ENCODE data around the gene PAPSS2. TPM values are rescaled to one million over a fixed set of nuclear protein-coding genes. Genes with fewer than 3 reads are reported as not detected.

Gene PAPSS2
- total and polyA plus RNA-seq, 4 donors = 24.3 to 86.5 (median 59.3) TPM

DNA sequence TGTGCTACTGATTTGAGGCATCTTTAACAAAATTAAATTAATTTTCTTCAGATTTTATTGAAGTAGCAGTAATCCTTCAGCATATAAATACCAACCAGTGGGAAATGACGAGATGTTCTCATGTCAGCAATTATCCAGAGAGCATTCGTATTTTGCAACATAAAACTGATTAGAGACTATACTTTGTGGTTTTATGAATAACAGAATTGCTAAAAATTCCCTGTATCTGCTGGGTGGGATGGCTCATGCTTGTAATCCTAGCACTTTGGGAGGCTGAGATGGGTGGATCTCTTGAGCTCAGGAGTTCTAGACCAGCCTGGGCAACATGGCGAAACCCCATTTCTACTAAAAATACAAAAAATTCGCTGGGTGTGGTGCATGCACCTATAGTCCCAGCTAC is 101.5 kb downstream of the PAPSS2 start (continued):
- TF ChIP-seq, protein P1, sequence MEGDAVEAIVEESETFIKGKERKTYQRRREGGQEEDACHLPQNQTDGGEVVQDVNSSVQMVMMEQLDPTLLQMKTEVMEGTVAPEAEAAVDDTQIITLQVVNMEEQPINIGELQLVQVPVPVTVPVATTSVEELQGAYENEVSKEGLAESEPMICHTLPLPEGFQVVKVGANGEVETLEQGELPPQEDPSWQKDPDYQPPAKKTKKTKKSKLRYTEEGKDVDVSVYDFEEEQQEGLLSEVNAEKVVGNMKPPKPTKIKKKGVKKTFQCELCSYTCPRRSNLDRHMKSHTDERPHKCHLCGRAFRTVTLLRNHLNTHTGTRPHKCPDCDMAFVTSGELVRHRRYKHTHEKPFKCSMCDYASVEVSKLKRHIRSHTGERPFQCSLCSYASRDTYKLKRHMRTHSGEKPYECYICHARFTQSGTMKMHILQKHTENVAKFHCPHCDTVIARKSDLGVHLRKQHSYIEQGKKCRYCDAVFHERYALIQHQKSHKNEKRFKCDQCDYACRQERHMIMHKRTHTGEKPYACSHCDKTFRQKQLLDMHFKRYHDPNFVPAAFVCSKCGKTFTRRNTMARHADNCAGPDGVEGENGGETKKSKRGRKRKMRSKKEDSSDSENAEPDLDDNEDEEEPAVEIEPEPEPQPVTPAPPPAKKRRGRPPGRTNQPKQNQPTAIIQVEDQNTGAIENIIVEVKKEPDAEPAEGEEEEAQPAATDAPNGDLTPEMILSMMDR (IDR thresholded peaks at IDR 0.05; ENCODE audit: low read depth, low read length, missing input control) = no peak
- TF ChIP-seq JUND (IDR thresholded peaks at IDR 0.05) (no peak), EGR1 (IDR thresholded peaks at IDR 0.05; ENCODE audit: low read depth in 2 of 2) (no peak), NR2F2 (IDR thresholded peaks at IDR 0.05) (no peak)
- TF ChIP-seq, protein P2, sequence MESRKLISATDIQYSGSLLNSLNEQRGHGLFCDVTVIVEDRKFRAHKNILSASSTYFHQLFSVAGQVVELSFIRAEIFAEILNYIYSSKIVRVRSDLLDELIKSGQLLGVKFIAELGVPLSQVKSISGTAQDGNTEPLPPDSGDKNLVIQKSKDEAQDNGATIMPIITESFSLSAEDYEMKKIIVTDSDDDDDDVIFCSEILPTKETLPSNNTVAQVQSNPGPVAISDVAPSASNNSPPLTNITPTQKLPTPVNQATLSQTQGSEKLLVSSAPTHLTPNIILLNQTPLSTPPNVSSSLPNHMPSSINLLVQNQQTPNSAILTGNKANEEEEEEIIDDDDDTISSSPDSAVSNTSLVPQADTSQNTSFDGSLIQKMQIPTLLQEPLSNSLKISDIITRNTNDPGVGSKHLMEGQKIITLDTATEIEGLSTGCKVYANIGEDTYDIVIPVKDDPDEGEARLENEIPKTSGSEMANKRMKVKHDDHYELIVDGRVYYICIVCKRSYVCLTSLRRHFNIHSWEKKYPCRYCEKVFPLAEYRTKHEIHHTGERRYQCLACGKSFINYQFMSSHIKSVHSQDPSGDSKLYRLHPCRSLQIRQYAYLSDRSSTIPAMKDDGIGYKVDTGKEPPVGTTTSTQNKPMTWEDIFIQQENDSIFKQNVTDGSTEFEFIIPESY (IDR thresholded peaks at IDR 0.05) = no peak

DNA sequence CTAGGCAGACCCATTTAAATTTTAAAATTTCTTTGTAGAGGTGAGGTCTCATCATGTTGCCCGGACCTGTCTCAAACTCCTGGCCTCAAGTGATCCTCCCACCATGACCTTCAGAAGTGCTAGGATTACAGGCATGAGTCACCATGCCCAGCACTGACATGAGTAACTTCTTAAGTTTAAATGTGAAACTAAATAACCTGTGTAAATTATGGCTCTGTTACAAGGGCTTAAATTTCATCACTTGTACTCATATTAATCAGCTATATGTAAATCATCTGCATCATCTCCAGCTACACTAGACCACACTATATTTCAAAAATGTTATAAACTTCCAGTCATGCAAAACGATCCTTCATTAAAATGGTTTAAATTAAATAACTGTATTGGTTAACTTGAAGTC is 102.2 kb downstream of the PAPSS2 start:
- Histone ChIP-seq H3K9ac (ENCODE audit: low read depth in 1 of 2, low read length in 2 of 2) (no peak overlapping the region), H3K27me3 (ENCODE audit: control insufficient read depth in 4 of 4, insufficient read depth in 4 of 4, low read length in 3 of 4) (no peaks in the 10 kb centered on the region), H3K4me3 (ENCODE audit: low read depth in 1 of 3, low read length in 3 of 3) (no peak overlapping the region), H3K27ac (ENCODE audit: low read depth in 1 of 2, low read length in 2 of 2) (no peak overlapping the region), H3K36me3 (ENCODE audit: control insufficient read depth in 4 of 4, insufficient read depth in 3 of 4, low read depth in 1 of 4, low read length in 3 of 4) (peaks cover 0 to 10% (median 0%) of the 10 kb centered on the region in 4 donors), H3K9me3 (ENCODE audit: control insufficient read depth in 4 of 4, low read length in 3 of 4) (no peaks in the 10 kb centered on the region), H3K4me1 (ENCODE audit: control insufficient read depth in 4 of 4, insufficient read depth in 4 of 4, low read length in 3 of 4) (peaks cover 0 to 2% (median 0%) of the 10 kb centered on the region in 4 donors)
- WGBS = 81% methylated on average over 2 of the region's 2 CpGs
- DNase-seq (ENCODE audit: low spot score) = no peak
- TF ChIP-seq, protein P3, sequence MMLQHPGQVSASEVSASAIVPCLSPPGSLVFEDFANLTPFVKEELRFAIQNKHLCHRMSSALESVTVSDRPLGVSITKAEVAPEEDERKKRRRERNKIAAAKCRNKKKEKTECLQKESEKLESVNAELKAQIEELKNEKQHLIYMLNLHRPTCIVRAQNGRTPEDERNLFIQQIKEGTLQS (IDR thresholded peaks at IDR 0.05) = no peak
- TF ChIP-seq SP1 (IDR thresholded peaks at IDR 0.05) = no peak
- no peak for TF ChIP-seq YY1 (IDR thresholded peaks at IDR 0.05)
- no peak for TF ChIP-seq TAF1 (conservative IDR thresholded peaks at IDR 0.05)
- TF ChIP-seq FOXA2 (IDR thresholded peaks at IDR 0.05) = no peak
- TF ChIP-seq, protein P4, sequence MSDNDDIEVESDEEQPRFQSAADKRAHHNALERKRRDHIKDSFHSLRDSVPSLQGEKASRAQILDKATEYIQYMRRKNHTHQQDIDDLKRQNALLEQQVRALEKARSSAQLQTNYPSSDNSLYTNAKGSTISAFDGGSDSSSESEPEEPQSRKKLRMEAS (IDR thresholded peaks at IDR 0.05) = no peak
- no peak for TF ChIP-seq RXRA (IDR thresholded peaks at IDR 0.05)
- TF ChIP-seq GABPA (IDR thresholded peaks at IDR 0.05 in 1 of 2, conservative IDR thresholded peaks at IDR 0.05 in 1 of 2) = no peak
- no peak for TF ChIP-seq FOXA1 (IDR thresholded peaks at IDR 0.05)
- TF ChIP-seq HNF4G (IDR thresholded peaks at IDR 0.05) = no peak
- TF ChIP-seq, protein P2 (IDR thresholded peaks at IDR 0.05) = no peak

Data from liver (tissue), 9 donors.